Hematopoietic multipotent progenitor cell treated with erythropoietin and hydrocortisone succinate and interleukin-3 and kit ligand, for 15 days (in vitro differentiated cells): ENCODE data around the gene HOXA3.

Experiments used
- DNase-seq: peaks from one replicate; pipeline ENCODE4 v3.0.0-alpha.2; 2015; ENCODE audit warnings: low spot score

Gene HOXA3

DNA sequence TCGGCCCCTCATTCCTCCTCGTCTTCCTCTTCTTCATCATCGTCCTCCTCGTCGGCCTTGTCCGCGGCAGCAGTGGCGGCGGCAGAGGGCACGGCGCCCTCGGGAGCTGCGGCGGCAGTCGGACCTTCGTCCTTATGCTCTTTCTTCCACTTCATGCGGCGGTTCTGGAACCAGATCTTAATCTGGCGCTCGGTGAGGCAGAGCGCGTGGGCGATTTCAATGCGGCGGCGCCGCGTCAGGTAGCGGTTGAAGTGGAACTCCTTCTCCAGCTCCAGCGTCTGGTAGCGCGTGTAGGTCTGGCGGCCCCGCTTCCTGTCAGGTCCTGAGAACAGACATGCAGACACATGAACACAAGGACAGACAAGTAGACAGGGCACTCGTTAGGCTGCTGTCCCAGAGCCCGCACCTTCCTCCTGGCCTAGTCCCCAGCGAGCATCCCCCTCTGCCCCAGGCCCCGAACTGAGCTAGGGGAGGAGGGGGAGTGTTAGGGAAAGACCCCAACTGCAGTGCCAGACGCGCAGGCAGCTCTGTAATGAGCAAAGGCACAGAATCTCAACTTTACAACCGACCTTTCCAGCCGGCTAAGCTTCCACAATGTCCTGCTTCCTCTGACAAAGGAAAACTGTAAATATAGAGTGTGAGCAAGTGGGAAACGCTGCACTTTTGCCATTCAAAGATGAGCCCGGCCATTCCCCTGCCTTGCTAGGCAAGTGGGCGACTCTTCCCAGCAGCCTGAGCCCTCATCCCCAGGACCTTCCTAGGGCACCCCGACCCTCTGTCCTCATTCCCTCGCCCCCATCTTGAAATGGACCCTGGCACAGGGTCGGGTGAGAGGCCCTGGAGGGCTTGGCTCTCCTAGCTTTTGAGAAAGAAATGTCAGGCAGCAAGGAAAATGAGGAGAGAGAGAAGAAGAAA is 2.8 kb upstream of the HOXA3 start:
- no peak for DNase-seq

DNA sequence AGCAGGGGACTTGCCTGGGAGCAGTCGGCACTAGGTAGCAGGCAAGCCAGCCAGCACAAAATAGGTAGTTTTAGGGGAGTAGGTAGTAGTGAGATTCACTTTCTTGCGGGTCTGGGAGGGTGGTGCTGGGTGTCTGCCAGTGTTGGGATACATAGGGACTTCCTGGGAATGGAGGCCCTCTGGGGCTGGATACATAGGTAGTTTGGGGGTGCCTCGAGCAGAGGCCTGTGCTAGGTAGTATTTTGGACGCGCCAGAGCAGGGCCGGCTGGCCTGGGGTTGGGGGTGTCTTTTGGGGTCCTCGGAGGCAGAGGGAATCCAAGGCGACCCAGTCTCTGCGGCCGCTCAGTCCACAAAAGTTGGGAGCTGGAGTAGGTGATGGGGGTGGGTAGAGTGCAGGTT is 2.0 kb upstream of the HOXA3 start:
- DNase-seq = no peak

DNA sequence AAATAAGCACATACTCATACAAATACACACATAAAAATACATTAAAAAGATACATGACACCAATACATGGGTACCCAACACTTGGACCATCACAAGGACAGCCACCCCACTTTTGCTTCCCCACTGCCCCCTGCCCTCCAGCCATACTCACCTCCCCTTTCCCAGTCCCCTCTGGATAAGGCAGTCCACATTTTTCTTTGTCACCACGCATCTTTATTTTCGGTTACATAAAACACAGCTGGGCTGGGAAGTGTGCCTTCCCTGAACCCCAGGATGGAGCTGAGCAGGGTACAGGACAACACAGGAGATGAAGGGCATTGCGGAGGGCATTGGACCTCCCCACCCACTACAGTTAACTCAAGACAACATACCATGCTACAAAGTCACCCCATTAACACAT is 1.1 kb upstream of the HOXA3 start:
- no peak for DNase-seq

GRCh38 chr7:27152816-27153442 is 546 bp upstream of the HOXA3 start:
- DNase-seq = no peak

GRCh38 chr7:27151341-27151930 is 947 bp downstream of the HOXA3 start:
- DNase-seq = no peak

DNA sequence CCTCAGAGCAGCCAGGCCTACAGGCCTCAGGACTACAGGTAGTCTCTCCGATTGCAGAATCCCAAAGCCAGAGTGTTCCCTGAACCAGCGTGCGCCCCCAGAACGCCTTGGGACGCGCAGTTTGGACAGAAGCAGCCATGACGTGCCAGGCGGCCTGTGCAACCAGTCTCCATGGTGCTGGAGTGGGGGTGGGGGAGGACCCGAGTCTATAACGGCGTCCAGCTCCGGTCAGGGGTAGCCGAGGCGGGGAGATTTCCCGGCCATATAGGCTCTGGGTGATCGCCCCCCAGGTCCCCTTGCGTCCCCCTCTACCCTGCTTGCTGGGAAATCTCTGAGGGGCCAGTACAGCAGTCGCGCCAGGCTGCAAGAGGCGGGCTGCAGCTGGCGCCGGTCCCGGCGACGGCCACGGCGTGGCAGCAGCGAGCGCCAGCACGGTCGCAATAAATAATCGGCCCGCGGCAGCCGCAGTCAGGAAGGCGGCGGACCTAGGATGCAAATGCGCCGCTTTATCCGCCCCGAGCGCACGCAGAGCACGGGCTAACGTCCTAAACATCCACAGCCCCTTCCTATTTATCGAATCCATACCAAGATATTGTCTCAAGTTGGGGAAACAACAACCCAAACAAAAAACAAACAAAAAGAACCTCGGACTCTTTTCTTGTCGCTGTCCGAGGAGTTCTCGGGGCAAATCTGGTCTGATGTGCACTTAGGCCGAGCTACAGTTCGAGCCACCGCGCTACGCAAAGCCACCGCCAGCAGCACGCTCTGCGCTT is 1.6 kb downstream of the HOXA3 start:
- DNase-seq = peak; percentile 40

GRCh38 chr7:27149842-27150567 is 2.4 kb downstream of the HOXA3 start:
- DNase-seq = no peak

DNA sequence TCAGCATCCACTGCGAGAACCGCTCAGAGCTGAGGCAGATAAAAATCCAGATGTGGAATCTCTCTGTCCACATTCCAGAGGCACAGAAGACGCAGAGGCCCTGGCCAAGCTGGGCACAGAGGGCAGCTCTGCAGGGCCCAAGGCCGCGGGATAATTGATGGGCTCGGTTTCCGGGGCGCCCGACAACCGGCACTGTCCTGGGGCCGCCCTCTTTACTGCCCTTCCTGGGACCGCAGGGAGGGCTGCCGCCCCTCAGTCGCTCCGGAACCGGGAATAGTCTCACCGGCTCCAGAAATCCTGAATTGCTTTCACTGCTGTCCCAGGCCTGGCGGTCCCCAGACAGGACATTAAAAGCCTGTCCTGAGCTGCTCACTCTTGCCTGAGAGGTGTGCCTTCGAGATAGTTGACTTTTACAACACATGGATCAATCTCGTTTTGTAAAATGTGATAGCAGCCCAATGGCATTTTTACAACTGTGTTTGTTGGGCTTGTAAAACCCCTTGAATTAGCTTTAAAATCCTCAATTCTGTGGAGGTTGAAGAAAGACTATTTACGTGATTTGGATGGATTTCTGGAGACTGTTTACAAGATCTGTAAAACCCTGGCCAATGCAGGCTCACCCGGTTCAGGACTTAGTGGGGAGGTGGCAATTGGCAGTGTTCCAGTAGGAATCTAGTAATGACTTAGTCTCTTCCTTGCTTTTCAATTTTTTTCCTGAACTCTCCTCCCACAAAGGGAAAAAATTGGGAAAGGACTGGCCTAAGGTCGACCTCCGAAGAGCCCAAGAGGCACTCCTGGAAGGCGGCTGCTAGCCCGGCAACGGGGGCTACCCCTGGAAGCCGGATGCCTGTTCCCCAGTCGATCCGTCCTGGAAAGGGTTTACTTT is 3.4 kb downstream of the HOXA3 start:
- DNase-seq = no peak

- no peak for DNase-seq
These were observed 4.2 kb downstream of the HOXA3 start for GRCh38 chr7:27148031-27148755.

GRCh38 chr7:27147199-27148030 is 5.0 kb downstream of the HOXA3 start, which contains the start of gene HOXA6:
TSS of gene HOXA6 (minus strand) at chr7:27147774. CDS start at chr7:27147749, 25 bp downstream.
- DNase-seq = no peak

DNA sequence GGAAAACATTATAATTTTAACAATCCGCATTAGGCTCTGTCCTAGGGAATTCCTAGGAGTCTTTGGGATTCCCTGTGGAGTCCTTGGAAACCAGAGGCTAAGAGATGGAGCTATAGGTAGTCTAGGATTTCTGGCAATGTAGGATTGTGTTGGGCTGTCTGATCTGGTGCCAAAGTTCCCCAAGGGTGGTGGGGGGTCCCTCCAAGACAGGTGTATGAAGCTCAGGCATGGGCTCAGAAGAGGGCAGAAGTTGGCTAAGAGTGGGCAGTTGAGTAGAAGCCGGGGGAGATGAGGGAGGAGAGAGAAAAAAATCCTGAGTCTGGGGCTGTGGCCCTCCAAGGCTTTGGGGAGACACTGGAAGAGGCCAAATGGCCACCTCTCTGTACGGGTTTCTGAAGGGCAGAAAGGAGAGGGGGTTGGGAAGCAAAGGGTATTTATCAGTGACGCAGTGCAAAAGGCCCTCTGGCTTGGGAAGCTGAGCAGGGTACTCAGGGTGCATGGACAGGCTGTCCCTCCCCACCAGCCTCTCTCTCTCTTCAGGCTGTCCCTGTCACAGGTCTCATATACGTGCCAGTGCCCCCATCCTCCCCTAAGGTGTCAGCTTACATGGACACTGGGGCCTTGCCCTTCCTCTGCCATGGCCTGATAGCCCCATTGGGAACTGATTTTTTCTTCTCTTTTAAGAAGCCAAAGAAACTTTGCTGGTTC is 5.7 kb downstream of the HOXA3 start:
- no peak for DNase-seq

- no peak for DNase-seq
These were observed 6.4 kb downstream of the HOXA3 start for GRCh38 chr7:27145914-27146412.

- no peak for DNase-seq
These were observed 7.0 kb downstream of the HOXA3 start for GRCh38 chr7:27145165-27145913.

DNA sequence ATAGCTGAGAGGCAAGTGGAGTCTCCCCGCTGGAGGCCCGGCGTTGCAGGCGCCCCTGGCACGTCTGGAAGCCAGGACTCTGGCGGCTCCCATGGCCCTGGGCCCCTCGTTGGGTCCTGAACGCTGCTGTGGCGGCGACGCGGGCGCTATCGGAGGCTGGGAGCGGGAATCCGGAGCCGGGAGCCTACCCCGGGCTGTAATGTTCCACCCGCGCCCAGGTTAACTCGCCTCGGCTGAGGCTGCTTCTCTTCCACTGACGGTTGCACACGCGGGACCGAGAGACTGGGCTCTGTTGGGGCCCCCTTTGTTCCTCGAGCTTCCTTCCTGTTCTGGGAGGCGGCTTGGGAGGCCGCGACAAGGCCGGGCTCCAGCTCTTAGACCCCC is 7.6 kb downstream of the HOXA3 start:
- no peak for DNase-seq

GRCh38 chr7:27143950-27144780 is 8.2 kb downstream of the HOXA3 start:
- DNase-seq = no peak
